ENCODE measurements around the gene IL1RAPL1.

DNA sequence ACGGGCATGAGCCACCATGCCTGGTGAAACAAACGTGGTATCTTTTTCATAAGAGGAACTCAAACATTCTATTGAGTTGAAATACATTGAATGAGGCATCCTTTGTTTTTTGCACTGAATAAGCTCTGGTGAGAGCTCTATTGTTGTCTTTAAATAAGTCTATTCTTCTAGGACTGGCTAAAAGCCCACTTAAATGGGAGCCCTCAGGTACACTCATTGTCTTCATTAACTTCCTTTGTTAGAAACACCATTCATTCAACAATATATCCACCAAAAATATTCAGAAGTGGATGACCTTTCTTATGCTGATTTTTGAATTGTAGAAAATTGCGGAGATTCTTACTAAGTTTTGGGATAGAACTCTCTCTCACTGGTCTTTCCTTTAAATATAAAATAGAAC, 568.0 kb downstream of the IL1RAPL1 start:
- TF ChIP-seq, protein P1, sequence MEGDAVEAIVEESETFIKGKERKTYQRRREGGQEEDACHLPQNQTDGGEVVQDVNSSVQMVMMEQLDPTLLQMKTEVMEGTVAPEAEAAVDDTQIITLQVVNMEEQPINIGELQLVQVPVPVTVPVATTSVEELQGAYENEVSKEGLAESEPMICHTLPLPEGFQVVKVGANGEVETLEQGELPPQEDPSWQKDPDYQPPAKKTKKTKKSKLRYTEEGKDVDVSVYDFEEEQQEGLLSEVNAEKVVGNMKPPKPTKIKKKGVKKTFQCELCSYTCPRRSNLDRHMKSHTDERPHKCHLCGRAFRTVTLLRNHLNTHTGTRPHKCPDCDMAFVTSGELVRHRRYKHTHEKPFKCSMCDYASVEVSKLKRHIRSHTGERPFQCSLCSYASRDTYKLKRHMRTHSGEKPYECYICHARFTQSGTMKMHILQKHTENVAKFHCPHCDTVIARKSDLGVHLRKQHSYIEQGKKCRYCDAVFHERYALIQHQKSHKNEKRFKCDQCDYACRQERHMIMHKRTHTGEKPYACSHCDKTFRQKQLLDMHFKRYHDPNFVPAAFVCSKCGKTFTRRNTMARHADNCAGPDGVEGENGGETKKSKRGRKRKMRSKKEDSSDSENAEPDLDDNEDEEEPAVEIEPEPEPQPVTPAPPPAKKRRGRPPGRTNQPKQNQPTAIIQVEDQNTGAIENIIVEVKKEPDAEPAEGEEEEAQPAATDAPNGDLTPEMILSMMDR (IDR thresholded peaks at IDR 0.05; ENCODE audit: borderline replicate concordance, extremely low read depth, low read length, poor library complexity, severe bottlenecking), result no peak
- TF ChIP-seq EZH2 (IDR thresholded peaks at IDR 0.05; ENCODE audit: borderline replicate concordance, low read depth, low read length, severe bottlenecking), result no peak

Data from DND-41 (cell line).